NK-92 (cell line): ENCODE data around the gene RARRES2.
"Not testable (repeated sequence)": the region's sequence is repeated elsewhere in the genome, so short reads cannot be mapped to it uniquely, and the experiment has no call there.

ENCODE experiments used
- DNase-seq: peaks from one replicate; lab custom pipeline; 2025; ENCODE audit not compliant: unreplicated experiment; lab: John Stamatoyannopoulos, UW

Gene RARRES2

GRCh38 chr7:150341263-150342120 lies at the start of gene RARRES2:
TSS of gene RARRES2 (minus strand) at chr7:150341629. CDS start at chr7:150340609, 1,020 bp downstream.
- no peak for DNase-seq

GRCh38 chr7:150390205-150390604 lies 48.8 kb upstream of the RARRES2 start:
- DNase-seq, result no peak

- DNase-seq, result no peak
These were observed 48.0 kb upstream of the RARRES2 start for GRCh38 chr7:150389532-150389816.

GRCh38 chr7:150388709-150389531 lies 47.5 kb upstream of the RARRES2 start:
- DNase-seq, result no peak

GRCh38 chr7:150388306-150388705 lies 46.9 kb upstream of the RARRES2 start:
- DNase-seq, result no peak

GRCh38 chr7:150385884-150386283 lies 44.5 kb upstream of the RARRES2 start:
- not testable (repeated sequence) for DNase-seq

- DNase-seq, result no peak
These were observed 43.9 kb upstream of the RARRES2 start for GRCh38 chr7:150385302-150385723.

GRCh38 chr7:150384406-150385301 lies 43.2 kb upstream of the RARRES2 start:
- no peak for DNase-seq

- DNase-seq, result no peak
These were observed 42.4 kb upstream of the RARRES2 start for GRCh38 chr7:150383710-150384397.

- DNase-seq, result no peak
These were observed 41.4 kb upstream of the RARRES2 start for GRCh38 chr7:150382844-150383225.

GRCh38 chr7:150382123-150382843 lies 40.9 kb upstream of the RARRES2 start:
- DNase-seq, result no peak

GRCh38 chr7:150381785-150382122 lies 40.3 kb upstream of the RARRES2 start:
- no peak for DNase-seq

- no peak for DNase-seq
These were observed 39.7 kb upstream of the RARRES2 start for GRCh38 chr7:150381096-150381495.

- no peak for DNase-seq
These were observed 39.0 kb upstream of the RARRES2 start for GRCh38 chr7:150380463-150380862.

- DNase-seq, result no peak
These were observed 38.3 kb upstream of the RARRES2 start for GRCh38 chr7:150379441-150380379.

- DNase-seq, result peak; percentile 58
These were observed 37.5 kb upstream of the RARRES2 start, which contains the start of gene ZNF775 for GRCh38 chr7:150378853-150379440. TSS of gene ZNF775 (plus strand) at chr7:150379330. CDS start at chr7:150388471, 9,141 bp downstream.

- no peak for DNase-seq
These were observed 36.9 kb upstream of the RARRES2 start for GRCh38 chr7:150378115-150378852.

- no peak for DNase-seq
These were observed 36.2 kb upstream of the RARRES2 start for GRCh38 chr7:150377635-150378034.
